H9 (cell line): ENCODE data around the gene KIF6. TPM values are rescaled to one million over a fixed set of nuclear protein-coding genes. Genes with fewer than 3 reads are reported as not detected.

ENCODE experiments used
- DNase-seq: peaks from one replicate; pipeline ENCODE4 v3.0.0-alpha.2; 2017
- H2AFZ ChIP-seq: one replicate; pipeline ENCODE4 v1.6.1; 2013; ENCODE audit warnings: mild to moderate bottlenecking, low read length, control low read depth, moderate library complexity
- H2AK5ac ChIP-seq: 2 replicates; pipeline ENCODE4 v1.6.1; 2013; ENCODE audit warnings: low read length, control low read depth, mixed read lengths; ENCODE audit not compliant: insufficient read length
- H2BK120ac ChIP-seq: one replicate; pipeline ENCODE4 v1.6.1; 2013; ENCODE audit warnings: low read depth, mild to moderate bottlenecking, low read length, control low read depth, inconsistent platforms; ENCODE audit not compliant: poor library complexity, severe bottlenecking
- H2BK12ac ChIP-seq: 2 replicates; pipeline ENCODE4 v1.6.1; 2013; ENCODE audit warnings: low read length, control low read depth, mixed read lengths, low read depth; ENCODE audit not compliant: insufficient read length
- H2BK15ac ChIP-seq: 2 replicates; pipeline ENCODE4 v1.6.1; 2013; ENCODE audit warnings: low read depth, low read length, control low read depth
- H2BK20ac ChIP-seq: one replicate; pipeline ENCODE4 v1.6.1; 2013; ENCODE audit warnings: low read depth, mild to moderate bottlenecking, low read length, control low read depth, inconsistent platforms; ENCODE audit not compliant: poor library complexity, severe bottlenecking
- H2BK5ac ChIP-seq: 2 replicates; pipeline ENCODE4 v1.6.1; 2013; ENCODE audit warnings: low read length, control low read depth, mixed read lengths; ENCODE audit not compliant: insufficient read length
- H3K14ac ChIP-seq: 2 replicates; pipeline ENCODE4 v1.6.1; 2013; ENCODE audit warnings: low read length, control low read depth; ENCODE audit not compliant: insufficient read depth
- H3K18ac ChIP-seq: 2 replicates; pipeline ENCODE4 v1.6.1; 2013; ENCODE audit warnings: low read depth, mild to moderate bottlenecking, mixed read lengths, low read length, control low read depth; ENCODE audit not compliant: insufficient read length
- H3K23ac ChIP-seq: 2 replicates; pipeline ENCODE4 v1.6.1; 2013; ENCODE audit warnings: low read length, control low read depth, mixed read lengths, low read depth; ENCODE audit not compliant: insufficient read length
- H3K23me2 ChIP-seq: 2 replicates; pipeline ENCODE4 v1.6.1; 2013; ENCODE audit warnings: low read depth, mild to moderate bottlenecking, mixed read lengths, low read length, control low read depth; ENCODE audit not compliant: insufficient read length, poor library complexity, severe bottlenecking
- H3K27ac ChIP-seq: 2 replicates; pipeline ENCODE4 v1.5.1; 2013; ENCODE audit warnings: low read length, control low read depth, mixed read lengths, low read depth; ENCODE audit not compliant: insufficient read length
- H3K27me3 ChIP-seq: 2 replicates; pipeline ENCODE4 v1.6.1; 2013; ENCODE audit warnings: low read length, control low read depth, inconsistent platforms; ENCODE audit not compliant: insufficient read depth
- H3K4ac ChIP-seq: 2 replicates; pipeline ENCODE4 v1.6.1; 2013; ENCODE audit warnings: low read depth, mild to moderate bottlenecking, control low read depth, inconsistent platforms, low read length, moderate library complexity
- H3K4me1 ChIP-seq: 2 replicates; pipeline ENCODE4 v1.6.1; 2013; ENCODE audit warnings: low read length, control low read depth, inconsistent platforms; ENCODE audit not compliant: insufficient read depth
- H3K4me2 ChIP-seq: 2 replicates; pipeline ENCODE4 v1.6.1; 2013; ENCODE audit warnings: low read length, control low read depth, mixed read lengths; ENCODE audit not compliant: insufficient read length, insufficient read depth
- H3K56ac ChIP-seq: 2 replicates; pipeline ENCODE4 v1.6.1; 2013; ENCODE audit warnings: low read depth, mild to moderate bottlenecking, mixed read lengths, low read length, control low read depth; ENCODE audit not compliant: insufficient read length
- H3K79me1 ChIP-seq: 2 replicates; pipeline ENCODE4 v1.6.1; 2013; ENCODE audit warnings: low read depth, mild to moderate bottlenecking, moderate library complexity, low read length, control low read depth, inconsistent platforms; ENCODE audit not compliant: insufficient read depth, poor library complexity, severe bottlenecking
- H3K79me2 ChIP-seq: 2 replicates; pipeline ENCODE4 v1.6.1; 2013; ENCODE audit warnings: low read length, control low read depth, inconsistent platforms; ENCODE audit not compliant: insufficient read depth
- H3K9ac ChIP-seq: 2 replicates; pipeline ENCODE4 v1.6.1; 2013; ENCODE audit warnings: low read length, control low read depth, mixed read lengths; ENCODE audit not compliant: insufficient read length; ENCODE audit errors: extremely low read depth
- H3K9me3 ChIP-seq: one replicate; pipeline ENCODE4 v1.6.1; 2013; ENCODE audit warnings: low read depth, low read length, inconsistent platforms; ENCODE audit not compliant: control insufficient read depth
- H3T11ph ChIP-seq: one replicate; pipeline ENCODE4 v1.6.1; 2013; ENCODE audit warnings: mild to moderate bottlenecking, low read length, control low read depth, inconsistent platforms
- H4K20me1 ChIP-seq: one replicate; pipeline ENCODE4 v1.6.1; 2013; ENCODE audit not compliant: control insufficient read depth, insufficient read length, insufficient read depth
- H4K5ac ChIP-seq: 2 replicates; pipeline ENCODE4 v1.6.1; 2013; ENCODE audit warnings: low read depth, mild to moderate bottlenecking, mixed read lengths, low read length, control low read depth; ENCODE audit not compliant: insufficient read length
- H4K8ac ChIP-seq: replicated peaks from 2 replicates; pipeline ENCODE4 v1.6.1; 2013; ENCODE audit warnings: low read length, control low read depth, mixed read lengths, low read depth; ENCODE audit not compliant: insufficient read length
- H4K91ac ChIP-seq: 2 replicates; pipeline ENCODE4 v1.6.1; 2013; ENCODE audit warnings: low read depth, mild to moderate bottlenecking, moderate library complexity, mixed read lengths, low read length, control low read depth; ENCODE audit not compliant: insufficient read length
- H3K27ac Mint-ChIP-seq, 3 experiments: 2 replicates in 2 of 3; 3 replicates in 1 of 3; pipeline ENCODE4 v1.8.0; 2020 to 2021; ENCODE audit warnings: mixed read lengths in 3 of 3, mild to moderate bottlenecking in 1 of 3, moderate library complexity in 1 of 3
- H3K27me3 Mint-ChIP-seq: 2 replicates; pipeline ENCODE4 v1.8.0; 2021; ENCODE audit warnings: low read depth, mild to moderate bottlenecking, moderate library complexity, mixed read lengths
- H3K36me3 Mint-ChIP-seq, 3 experiments: 2 replicates in 2 of 3; 3 replicates in 1 of 3; pipeline ENCODE4 v1.8.0; 2020 to 2021; ENCODE audit warnings: low read depth in 3 of 3, mixed read lengths in 3 of 3; ENCODE audit not compliant: insufficient read depth in 1 of 3
- H3K4me1 Mint-ChIP-seq, 2 experiments: 2 replicates each; pipeline ENCODE4 v1.8.0; 2020; ENCODE audit warnings: mixed read lengths in 2 of 2
- H3K4me3 Mint-ChIP-seq, 2 experiments: 2 replicates in 1 of 2; 3 replicates in 1 of 2; pipeline ENCODE4 v1.8.0; 2020 to 2021; ENCODE audit warnings: mild to moderate bottlenecking in 2 of 2, mixed read lengths in 2 of 2, moderate library complexity in 1 of 2
- H3K9me3 Mint-ChIP-seq, 2 experiments: 2 replicates in 1 of 2; 3 replicates in 1 of 2; pipeline ENCODE4 v1.8.0; 2020; ENCODE audit warnings: mild to moderate bottlenecking in 2 of 2, mixed read lengths in 2 of 2, moderate library complexity in 1 of 2
- WGBS: extraction: QIAGEN DNeasy Blood & Tissue Kit; methylation state at CpG from one replicate; pipeline ENCODE4 v1.1.7; 2013; ENCODE audit warnings: missing lambda C conversion rate, low lambda C conversion rate, mixed read lengths; ENCODE audit not compliant: insufficient read length; ENCODE audit errors: extremely low coverage; 5-methylcytosine and 5-hydroxymethylcytosine counted together
- total RNA-seq: library from RNA; stranded (reverse); gene quantifications from 2 replicates; pipeline ENCODE4 v1.2.1, GENCODE V29; 2021
- TF ChIP-seq, protein P1 (sequence below): fragments of 200-600 bp; sonication (generic); conservative IDR thresholded peaks from 3 replicates; pipeline ENCODE4 v1.8.0; 2021; ENCODE audit warnings: antibody characterized with exemption, mild to moderate bottlenecking

The KIF6 gene
- total RNA-seq, 1 experiment from 2014 or later = 0.63 TPM

DNA sequence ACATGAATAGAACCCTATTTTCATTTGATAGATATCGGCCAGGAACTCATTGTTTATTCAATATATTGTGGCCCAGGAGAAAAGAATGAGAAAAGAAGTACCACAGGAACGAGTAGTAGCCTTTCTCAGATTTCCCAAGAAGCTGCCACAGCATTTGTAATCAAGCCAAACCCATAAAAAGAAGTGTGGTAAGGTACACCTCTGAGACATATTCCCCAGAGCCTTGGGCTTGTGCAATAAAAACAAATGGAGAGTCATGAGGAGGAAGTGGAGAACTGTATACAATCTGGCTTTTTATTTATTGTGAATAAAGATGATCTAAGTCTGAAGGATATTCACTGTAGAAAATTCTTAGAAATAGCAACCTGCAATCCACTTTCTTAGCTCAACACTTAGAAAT is 36.7 kb downstream of the KIF6 start:
- H3K18ac ChIP-seq = no peak overlapping the region
- H3K56ac ChIP-seq = no peak overlapping the region
- no peak overlapping the region for H4K8ac ChIP-seq
- Mint-ChIP-seq H3K9me3 (no peaks in the 10 kb centered on the region), H3K4me3 (no peak overlapping the region), H3K27ac (no peak overlapping the region), H3K27me3 (no peaks in the 10 kb centered on the region; the same call in 1 of the 2 replicates), H3K36me3 (no peaks in the 10 kb centered on the region), H3K4me1 (peaks cover 7 to 12% of the 10 kb centered on the region in 2 experiments)
- no peak overlapping the region for H2AK5ac ChIP-seq
- no peaks in the 10 kb centered on the region for H3K79me1 ChIP-seq
- H2BK5ac ChIP-seq = no peak overlapping the region
- H3K23ac ChIP-seq = no peak overlapping the region
- H4K91ac ChIP-seq = no peak overlapping the region
- no peak overlapping the region for H2BK120ac ChIP-seq
- H3K4me2 ChIP-seq = no peak overlapping the region
- H3K9me3 ChIP-seq = no peaks in the 10 kb centered on the region
- TF ChIP-seq, protein P1, sequence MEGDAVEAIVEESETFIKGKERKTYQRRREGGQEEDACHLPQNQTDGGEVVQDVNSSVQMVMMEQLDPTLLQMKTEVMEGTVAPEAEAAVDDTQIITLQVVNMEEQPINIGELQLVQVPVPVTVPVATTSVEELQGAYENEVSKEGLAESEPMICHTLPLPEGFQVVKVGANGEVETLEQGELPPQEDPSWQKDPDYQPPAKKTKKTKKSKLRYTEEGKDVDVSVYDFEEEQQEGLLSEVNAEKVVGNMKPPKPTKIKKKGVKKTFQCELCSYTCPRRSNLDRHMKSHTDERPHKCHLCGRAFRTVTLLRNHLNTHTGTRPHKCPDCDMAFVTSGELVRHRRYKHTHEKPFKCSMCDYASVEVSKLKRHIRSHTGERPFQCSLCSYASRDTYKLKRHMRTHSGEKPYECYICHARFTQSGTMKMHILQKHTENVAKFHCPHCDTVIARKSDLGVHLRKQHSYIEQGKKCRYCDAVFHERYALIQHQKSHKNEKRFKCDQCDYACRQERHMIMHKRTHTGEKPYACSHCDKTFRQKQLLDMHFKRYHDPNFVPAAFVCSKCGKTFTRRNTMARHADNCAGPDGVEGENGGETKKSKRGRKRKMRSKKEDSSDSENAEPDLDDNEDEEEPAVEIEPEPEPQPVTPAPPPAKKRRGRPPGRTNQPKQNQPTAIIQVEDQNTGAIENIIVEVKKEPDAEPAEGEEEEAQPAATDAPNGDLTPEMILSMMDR = no peak
- H3T11ph ChIP-seq = no peak overlapping the region
- H4K5ac ChIP-seq = no peak overlapping the region
- no CpG with 5 or more reads among the region's 2 CpGs for WGBS
- H3K14ac ChIP-seq = no peak overlapping the region
- H3K23me2 ChIP-seq = no peaks in the 10 kb centered on the region
- H3K4ac ChIP-seq = no peak overlapping the region
- no peak overlapping the region for H2BK12ac ChIP-seq
- H4K20me1 ChIP-seq = no peaks in the 10 kb centered on the region
- no peak overlapping the region for H2BK20ac ChIP-seq
- no peaks in the 10 kb centered on the region for H3K4me1 ChIP-seq
- DNase-seq = no peak
- no peak overlapping the region for H2BK15ac ChIP-seq
- no peak overlapping the region for H3K9ac ChIP-seq
- no peak overlapping the region for H2AFZ ChIP-seq
- no peak overlapping the region for H3K27ac ChIP-seq
- no peaks in the 10 kb centered on the region for H3K79me2 ChIP-seq
- no peaks in the 10 kb centered on the region for H3K27me3 ChIP-seq
